HepG2 (cell line): Measurements from ENCODE around the gene ANKRD11. TPM values are rescaled to one million over a fixed set of nuclear protein-coding genes. Genes with fewer than 3 reads are reported as not detected.

ENCODE experiments used
- ATAC-seq: fragments of 200-7000 bp; cut with Tn5 transposase; 3 replicates; pipeline ENCODE4 v1.9.1; 2020; ENCODE audit warnings: mild to moderate bottlenecking, moderate library complexity
- BruUV-seq: library from RNA; stranded (reverse); fragments of 400-500 nt; replicated peaks from 2 replicates; lab custom pipeline; 2021; lab: Mats Ljungman, UMichigan
- CTCF ChIA-PET: fragments of 300-600 bp; formaldehyde crosslinking; extraction: SDS; loops from one replicate; lab custom pipeline; 2021; ENCODE audit warnings: low total read pairs, inconsistent platforms, low intra/inter-chr PET ratio; lab: Yijun Ruan, JAX
- POLR2A ChIA-PET: fragments of 350-600 bp; sonication (Branson Sonifier 250); formaldehyde crosslinking; loops from one replicate; lab custom pipeline; 2020; ENCODE audit warnings: antibody characterized with exemption, inconsistent platforms; lab: Yijun Ruan, JAX
- DNase-seq: peaks from one replicate; pipeline ENCODE4 v3.0.0-alpha.2; 2015; ENCODE audit warnings: low spot score
- FAIRE-seq: peaks from 3 replicates; lab custom pipeline; 2011; peaks lifted over from hg19 to GRCh38; lab: Jason Lieb, UNC
- H2AFZ ChIP-seq: one replicate; pipeline ENCODE4 v1.6.1; 2011; ENCODE audit warnings: low read length, inconsistent platforms
- H3K27ac ChIP-seq: fragments of 300-600 bp; 3 replicates; pipeline ENCODE4 v1.8.0; 2011; ENCODE audit warnings: mixed run types, mild to moderate bottlenecking, mixed read lengths, low read length, inconsistent platforms; ENCODE audit not compliant: insufficient read depth; ENCODE audit errors: extremely low read length
- H3K27me3 ChIP-seq, 2 experiments: fragments of 200-600 bp in 1 of 2; 2 replicates in 1 of 2; 3 replicates in 1 of 2; pipeline versions ENCODE4 v1.6.0 to v1.8.0; 2011; ENCODE audit warnings: low read length in 2 of 2, mild to moderate bottlenecking in 2 of 2, moderate library complexity in 2 of 2, inconsistent platforms in 1 of 2; ENCODE audit not compliant: insufficient read depth in 2 of 2, control insufficient read depth in 1 of 2
- H3K36me3 ChIP-seq, 2 experiments: fragments of 200-600 bp in 1 of 2; replicated peaks in 1 of 2; 2 replicates in 1 of 2; 3 replicates in 1 of 2; pipeline versions ENCODE4 v1.5.1 to v1.8.0; 2011; ENCODE audit warnings: low read length in 2 of 2, inconsistent platforms in 1 of 2; ENCODE audit not compliant: insufficient read depth in 2 of 2, control insufficient read depth in 1 of 2
- H3K4me1 ChIP-seq: 2 replicates; pipeline ENCODE4 v1.5.1; 2012; ENCODE audit warnings: low read length, inconsistent platforms; ENCODE audit not compliant: insufficient read depth
- H3K4me2 ChIP-seq: 2 replicates; pipeline ENCODE4 v1.6.0; 2011; ENCODE audit warnings: low read depth, low read length, inconsistent platforms
- H3K4me3 ChIP-seq, 3 experiments: fragments of 200-600 bp in 1 of 3; sonication (generic), shearing (Covaris generic) in 1 of 3; replicated peaks in 1 of 3; 2 replicates each; pipeline ENCODE4 v1.5.1; 2011 to 2016; ENCODE audit warnings: low read length in 3 of 3, inconsistent platforms in 2 of 3, low read depth in 2 of 3, mild to moderate bottlenecking in 2 of 3, control low read depth in 1 of 3, mixed read lengths in 1 of 3; ENCODE audit not compliant: insufficient read depth in 1 of 3
- H3K79me2 ChIP-seq: one replicate; pipeline ENCODE4 v1.6.1; 2011; ENCODE audit warnings: low read length, inconsistent platforms; ENCODE audit not compliant: insufficient read depth
- H3K9ac ChIP-seq: 2 replicates; pipeline ENCODE4 v1.6.0; 2011; ENCODE audit warnings: mild to moderate bottlenecking, low read depth, low read length, inconsistent platforms; ENCODE audit not compliant: insufficient read depth
- H3K9me3 ChIP-seq: 2 replicates; pipeline ENCODE4 v1.5.1; 2012; ENCODE audit warnings: mild to moderate bottlenecking, low read length
- H4K20me1 ChIP-seq: 2 replicates; pipeline ENCODE4 v1.6.0; 2011; ENCODE audit warnings: inconsistent platforms, mild to moderate bottlenecking, low read length, moderate library complexity; ENCODE audit not compliant: insufficient read depth
- CSRNP1 ChIP-seq: sonication (generic); formaldehyde crosslinking; IDR thresholded peaks from 2 replicates; pipeline ENCODE4 v1.8.1; 2023; ENCODE audit warnings: mild to moderate bottlenecking, missing genetic modification reagents
- HIC2 ChIP-seq: sonication (generic); formaldehyde crosslinking; IDR thresholded peaks from 2 replicates; pipeline ENCODE4 v1.9.0; 2022; ENCODE audit warnings: low read depth, missing genetic modification reagents
- HNRNPK ChIP-seq: fragments of 200-400 bp; formaldehyde crosslinking; IDR thresholded peaks from 2 replicates; pipeline ENCODE4 v1.6.1; 2018; ENCODE audit warnings: low read length, low read depth, moderate library complexity, mild to moderate bottlenecking; ENCODE audit not compliant: poor library complexity, severe bottlenecking
- PTBP1 ChIP-seq: fragments of 200-400 bp; formaldehyde crosslinking; IDR thresholded peaks from 2 replicates; pipeline ENCODE4 v1.6.1; 2018; ENCODE audit warnings: low read length, low read depth; ENCODE audit not compliant: poor library complexity, severe bottlenecking
- ZNF275 ChIP-seq: sonication (generic); formaldehyde crosslinking; IDR thresholded peaks from 2 replicates; pipeline ENCODE4 v1.8.0; 2022; ENCODE audit warnings: missing genetic modification reagents, mild to moderate bottlenecking, inconsistent platforms, borderline replicate concordance
- ZNF484 ChIP-seq: sonication (generic); formaldehyde crosslinking; IDR thresholded peaks from 2 replicates; pipeline ENCODE4 v1.5.1; 2020; ENCODE audit warnings: mild to moderate bottlenecking, low read depth, missing genetic modification reagents, borderline replicate concordance
- ZNF503 ChIP-seq: sonication (generic); formaldehyde crosslinking; IDR thresholded peaks from 2 replicates; pipeline ENCODE4 v1.4.0; 2020; ENCODE audit warnings: missing genetic modification reagents
- ZNF530 ChIP-seq: sonication (generic); formaldehyde crosslinking; IDR thresholded peaks from 2 replicates; pipeline ENCODE4 v1.5.0; 2020; ENCODE audit warnings: low read depth, mild to moderate bottlenecking, missing genetic modification reagents
- ZNF878 ChIP-seq: sonication (generic); formaldehyde crosslinking; IDR thresholded peaks from 2 replicates; pipeline ENCODE4 v1.8.1; 2023; ENCODE audit warnings: mild to moderate bottlenecking, missing genetic modification reagents, moderate library complexity
- WGBS: methylation state at CpG from one replicate; pipeline ENCODE4 v1.1.6; 2017; ENCODE audit warnings: low lambda C conversion rate; 5-methylcytosine and 5-hydroxymethylcytosine counted together
- in situ Hi-C: cut with HindIII; loops from 2 replicates; pipeline ENCODE4 v1.10.0; 2017; ENCODE audit warnings: low pct_unique_long_range_greater_than_20kb; ENCODE audit not compliant: extremely low pct_ligation_motif_present
- intact Hi-C: fragments of 100-400 bp; cut with micrococcal nuclease; formaldehyde crosslinking; loops from one replicate; pipeline ENCODE4 v1.10.0; 2022; ENCODE audit not compliant: unreplicated experiment
- polyA plus RNA-seq, 8 experiments: library from polyadenylated mRNA; depleted of rRNA in 3 of 8; stranded (reverse) in 7 of 8; unstranded in 1 of 8; fragments of >200 nt; fragmentation: Illumina TruSeq in 4 of 8; extraction: Trizol in 4 of 8; gene quantifications; 2 replicates each; pipeline versions ENCODE4 v1.2.1 to v1.2.3, GENCODE V29; 2011 to 2016; ENCODE audit warnings: low read depth in 4 of 8, missing spikeins in 1 of 8, mixed read lengths in 1 of 8; ENCODE audit not compliant: insufficient read depth in 1 of 8
- total RNA-seq, 5 experiments: library from RNA; depleted of rRNA; stranded (reverse); fragments of >200 nt; fragmentation: Illumina TruSeq; extraction: Trizol; gene quantifications; 2 replicates each; pipeline ENCODE4 v1.2.3, GENCODE V29; 2016; ENCODE audit warnings: low read depth in 1 of 5

The ANKRD11 gene
- total and polyA plus RNA-seq, 2 of the 13 experiments (the other 11 are each of a cell fraction or from before 2014, with no cell fraction given), result 21.4 to 38.4 TPM

- TF ChIP-seq PTBP1 (no peak), HNRNPK (no peak), ZNF275 (no peak)
These were observed 121.0 kb downstream of the ANKRD11 start (continued) for GRCh38 chr16:89369266-89369895.

- intact Hi-C loops, result no loop called here
- H4K20me1 ChIP-seq, result peaks cover 99% of the 10 kb centered on the region
- CTCF ChIA-PET, result no interaction called here
- DNase-seq, result no peak
- ATAC-seq, result no peak
- H3K4me3 ChIP-seq, result no peak overlapping the region
- in situ Hi-C loops, result no loop called here
- no peaks in the 10 kb centered on the region for H3K9me3 ChIP-seq
- H3K4me2 ChIP-seq, result no peak overlapping the region
- no peak overlapping the region for H3K27ac ChIP-seq
- H3K9ac ChIP-seq, result no peak overlapping the region
- H3K36me3 ChIP-seq, result peaks cover 25 to 44% of the 10 kb centered on the region in 2 experiments
- POLR2A ChIA-PET, result no interaction called here
- TF ChIP-seq ZNF878 (CRISPR knock-in tag), result no peak
- no peak for TF ChIP-seq ZNF503 (CRISPR knock-in tag)
- no peak for TF ChIP-seq HIC2 (CRISPR knock-in tag)
- TF ChIP-seq ZNF530 (CRISPR knock-in tag), result no peak
- TF ChIP-seq ZNF484 (CRISPR knock-in tag), result no peak
- TF ChIP-seq CSRNP1 (CRISPR knock-in tag), result no peak
- no peak overlapping the region for H2AFZ ChIP-seq
- H3K27me3 ChIP-seq, result no peaks in the 10 kb centered on the region
- FAIRE-seq, result no peak
- BruUV-seq, result no TSS peak
- H3K79me2 ChIP-seq, result peaks cover 100% of the 10 kb centered on the region
- peaks cover 36% of the 10 kb centered on the region for H3K4me1 ChIP-seq
- 97% methylated on average over 7 of the region's 7 CpGs for WGBS
These were observed 121.6 kb downstream of the ANKRD11 start for GRCh38 chr16:89368604-89369249.
